Measurements from ENCODE around the gene F2RL1. TPM values are rescaled to one million over a fixed set of nuclear protein-coding genes. Genes with fewer than 3 reads are reported as not detected.

Gene F2RL1
- total and polyA plus RNA-seq, 2 of the 13 experiments (the other 11 are each of a cell fraction or from before 2014, with no cell fraction given), result 9.9 to 23.0 TPM

GRCh38 chr5:76805821-76806505, 12.9 kb upstream of the F2RL1 start (continued):
- no peak for TF ChIP-seq AGO1 (IDR thresholded peaks at IDR 0.05; ENCODE audit: low read depth, low read length, poor library complexity, severe bottlenecking)
- no peak for TF ChIP-seq ZNF136 (CRISPR knock-in tag; IDR thresholded peaks at IDR 0.05; ENCODE audit: low read depth)
- no peak for TF ChIP-seq ZNF543 (CRISPR knock-in tag; IDR thresholded peaks at IDR 0.05)
- TF ChIP-seq NFATC3 (CRISPR knock-in tag; IDR thresholded peaks at IDR 0.05), result no peak
- no peak for TF ChIP-seq MZF1 (CRISPR knock-in tag; IDR thresholded peaks at IDR 0.05; ENCODE audit: borderline replicate concordance)
- no peak for TF ChIP-seq EZH2 (conservative IDR thresholded peaks at IDR 0.05; ENCODE audit: low read depth, low read length)
- TF ChIP-seq CENPT (CRISPR knock-in tag; IDR thresholded peaks at IDR 0.05; ENCODE audit: low read depth), result no peak
- TF ChIP-seq ZNF451 (CRISPR knock-in tag; IDR thresholded peaks at IDR 0.05), result no peak
- TF ChIP-seq MTA3 (CRISPR knock-in tag; IDR thresholded peaks at IDR 0.05), result no peak
- TF ChIP-seq TMF1 (CRISPR knock-in tag; IDR thresholded peaks at IDR 0.05; ENCODE audit: low read depth), result no peak
- no peak for TF ChIP-seq MAX (IDR thresholded peaks at IDR 0.05)
- no peak for TF ChIP-seq DRAP1 (CRISPR knock-in tag; IDR thresholded peaks at IDR 0.05)
- no peak for TF ChIP-seq ELF1 (CRISPR knock-in tag; IDR thresholded peaks at IDR 0.05)
- no peak for TF ChIP-seq ZNF83 (CRISPR knock-in tag; IDR thresholded peaks at IDR 0.05; ENCODE audit: borderline replicate concordance)
- no peak for TF ChIP-seq U2AF1 (optimal IDR thresholded peaks at IDR 0.05; ENCODE audit: low read depth, low read length)
- TF ChIP-seq FOXK1 (CRISPR knock-in tag; IDR thresholded peaks at IDR 0.05; ENCODE audit: borderline replicate concordance, low read depth), result no peak
- TF ChIP-seq KLF6 (CRISPR knock-in tag; IDR thresholded peaks at IDR 0.05), result no peak
- TF ChIP-seq PLSCR1 (CRISPR knock-in tag; IDR thresholded peaks at IDR 0.05; ENCODE audit: borderline replicate concordance), result no peak

Data from HepG2 (cell line).